ENCODE results near the gene NLRP14.

NLRP14 gene

GRCh38 chr11:7089328-7090251, 69.3 kb downstream of the NLRP14 start:
- Mint-ChIP-seq H3K4me3 (no peak overlapping the region), H3K36me3 (no peaks in the 10 kb centered on the region), H3K4me1 (no peaks in the 10 kb centered on the region), H3K27ac (no peak overlapping the region), H3K9me3 (no peaks in the 10 kb centered on the region), H3K27me3 (peaks cover 12% of the 10 kb centered on the region)

GRCh38 chr11:7098235-7098832, 78.1 kb downstream of the NLRP14 start:
- Mint-ChIP-seq H3K27me3 (peaks cover 7% of the 10 kb centered on the region), H3K4me3 (no peak overlapping the region), H3K9me3 (no peaks in the 10 kb centered on the region), H3K36me3 (no peaks in the 10 kb centered on the region), H3K4me1 (no peaks in the 10 kb centered on the region), H3K27ac (no peak overlapping the region)

- H3K9me3 Mint-ChIP-seq, result no peaks in the 10 kb centered on the region
- no peak overlapping the region for H3K27ac Mint-ChIP-seq
- H3K4me1 Mint-ChIP-seq, result no peaks in the 10 kb centered on the region
- H3K36me3 Mint-ChIP-seq, result no peaks in the 10 kb centered on the region
- H3K4me3 Mint-ChIP-seq, result no peak overlapping the region
- peaks cover 14% of the 10 kb centered on the region for H3K27me3 Mint-ChIP-seq
These were observed 95.5 kb downstream of the NLRP14 start for GRCh38 chr11:7115780-7116179.

- H3K4me3 Mint-ChIP-seq, result no peak overlapping the region
- H3K9me3 Mint-ChIP-seq, result no peaks in the 10 kb centered on the region
- H3K27me3 Mint-ChIP-seq, result peaks cover 14% of the 10 kb centered on the region
- H3K27ac Mint-ChIP-seq, result no peak overlapping the region
- H3K4me1 Mint-ChIP-seq, result no peaks in the 10 kb centered on the region
- no peaks in the 10 kb centered on the region for H3K36me3 Mint-ChIP-seq
These were observed 96.1 kb downstream of the NLRP14 start for GRCh38 chr11:7116370-7116769.

Data from activated naive CD4-positive, alpha-beta T cell treated with anti-CD3 and anti-CD28 coated beads, Interleukin-2, amount 50 U/mL, for 24 hours (primary cell).